ENCODE results near the gene GPR17. TPM values are rescaled to one million over a fixed set of nuclear protein-coding genes. Genes with fewer than 3 reads are reported as not detected.

The GPR17 gene
- polyA plus RNA-seq, 1 donor (not counting 4 experiments of a cell fraction or from before 2014, with no cell fraction given), result not detected

DNA sequence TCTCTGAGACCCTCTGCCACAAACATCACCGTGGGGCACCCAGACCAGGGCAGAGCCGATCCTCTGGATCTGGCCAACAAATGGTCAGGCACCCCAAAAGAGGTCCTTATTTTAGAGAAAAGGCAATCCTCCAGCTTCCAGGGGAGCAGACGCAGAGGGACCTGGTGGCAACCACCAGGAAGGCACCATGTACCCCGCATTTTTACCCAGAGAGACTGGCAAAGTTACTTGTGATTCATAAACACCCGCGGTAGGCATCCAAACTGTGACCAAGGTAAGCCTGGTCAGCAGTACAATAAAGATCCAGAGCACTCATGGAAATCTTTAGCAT lies 18.9 kb downstream of the GPR17 start:
- Histone ChIP-seq H3K36me3 (ENCODE audit: control insufficient read depth in 2 of 2, extremely low read depth in 1 of 2, insufficient read depth in 2 of 2, low read length in 2 of 2) (no peaks in the 10 kb centered on the region), H3K27ac (ENCODE audit: control insufficient read depth, insufficient read depth, low read length) (no peak overlapping the region), H3K4me2 (ENCODE audit: control insufficient read depth, extremely low read depth, insufficient read depth, low read depth, low read length) (no peak overlapping the region), H3K9ac (ENCODE audit: control insufficient read depth, extremely low read depth, insufficient read depth, low read length) (no peak overlapping the region), H4K20me1 (ENCODE audit: control insufficient read depth, extremely low read depth, insufficient read depth, low read length) (no peaks in the 10 kb centered on the region), H3K27me3 (ENCODE audit: control insufficient read depth, extremely low read depth, insufficient read depth, low read length) (peaks cover 38% of the 10 kb centered on the region), H3K79me2 (ENCODE audit: control insufficient read depth, insufficient read depth, low read length) (no peaks in the 10 kb centered on the region), H3K9me3 (ENCODE audit: control insufficient read depth, low read depth, low read length) (no peaks in the 10 kb centered on the region), H2AFZ (ENCODE audit: control insufficient read depth, low read length) (no peak overlapping the region), H3K9me1 (ENCODE audit: control insufficient read depth, extremely low read depth, insufficient read depth, low read length) (no peaks in the 10 kb centered on the region), H3K4me3 (ENCODE audit: control insufficient read depth in 2 of 3, extremely low read depth in 1 of 3, insufficient read depth in 2 of 3, low read depth in 1 of 3, low read length in 3 of 3) (no peak overlapping the region), H3K4me1 (ENCODE audit: control insufficient read depth, extremely low read depth, insufficient read depth, low read length) (peaks cover 3% of the 10 kb centered on the region)
- dilution Hi-C loops (cut with MboI; ENCODE audit: extremely low pct_ligation_motif_present, low sequenced_read_pairs), result no loop called here
- TF ChIP-seq, protein P1, sequence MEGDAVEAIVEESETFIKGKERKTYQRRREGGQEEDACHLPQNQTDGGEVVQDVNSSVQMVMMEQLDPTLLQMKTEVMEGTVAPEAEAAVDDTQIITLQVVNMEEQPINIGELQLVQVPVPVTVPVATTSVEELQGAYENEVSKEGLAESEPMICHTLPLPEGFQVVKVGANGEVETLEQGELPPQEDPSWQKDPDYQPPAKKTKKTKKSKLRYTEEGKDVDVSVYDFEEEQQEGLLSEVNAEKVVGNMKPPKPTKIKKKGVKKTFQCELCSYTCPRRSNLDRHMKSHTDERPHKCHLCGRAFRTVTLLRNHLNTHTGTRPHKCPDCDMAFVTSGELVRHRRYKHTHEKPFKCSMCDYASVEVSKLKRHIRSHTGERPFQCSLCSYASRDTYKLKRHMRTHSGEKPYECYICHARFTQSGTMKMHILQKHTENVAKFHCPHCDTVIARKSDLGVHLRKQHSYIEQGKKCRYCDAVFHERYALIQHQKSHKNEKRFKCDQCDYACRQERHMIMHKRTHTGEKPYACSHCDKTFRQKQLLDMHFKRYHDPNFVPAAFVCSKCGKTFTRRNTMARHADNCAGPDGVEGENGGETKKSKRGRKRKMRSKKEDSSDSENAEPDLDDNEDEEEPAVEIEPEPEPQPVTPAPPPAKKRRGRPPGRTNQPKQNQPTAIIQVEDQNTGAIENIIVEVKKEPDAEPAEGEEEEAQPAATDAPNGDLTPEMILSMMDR (optimal IDR thresholded peaks at IDR 0.05 in 1 of 3, IDR thresholded peaks at IDR 0.05 in 1 of 3, conservative IDR thresholded peaks at IDR 0.05 in 1 of 3; ENCODE audit: extremely low read depth in 1 of 3, insufficient read depth in 2 of 3, low read length in 3 of 3), result no peak
- no peak for TF ChIP-seq EZH2 (IDR thresholded peaks at IDR 0.05; ENCODE audit: low read length)
- DNase-seq (ENCODE audit: low read depth, low spot score) (no peak), FAIRE-seq (no peak)

DNA sequence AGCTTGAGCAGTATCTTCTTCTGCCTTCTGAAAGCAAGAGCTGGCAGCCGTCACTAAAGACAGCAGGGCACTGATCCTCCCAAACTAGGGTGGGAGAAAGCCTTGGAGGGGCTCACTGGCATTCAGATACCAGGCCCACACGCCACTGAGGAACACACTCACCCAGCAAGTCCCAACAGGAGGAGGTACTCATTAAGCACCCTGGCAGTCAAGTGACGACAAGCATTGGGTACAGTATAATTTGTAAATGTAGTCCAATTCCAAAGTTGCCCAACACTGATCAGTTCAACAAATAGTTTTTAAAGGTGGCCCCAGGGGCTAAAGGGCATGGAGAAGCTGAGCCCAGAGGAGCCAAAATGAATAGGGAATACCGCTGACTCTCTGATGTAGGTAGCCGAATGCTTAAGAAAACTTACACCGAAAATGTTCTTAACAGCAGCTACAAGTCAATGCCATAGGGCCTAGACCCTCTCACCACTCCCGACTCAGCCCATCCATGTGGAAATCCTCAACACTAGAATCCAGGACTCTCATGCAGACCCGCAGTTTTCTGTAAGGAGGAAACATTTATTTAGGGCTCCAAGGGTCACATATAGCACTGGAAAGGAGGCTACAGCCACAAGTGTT lies 19.4 kb downstream of the GPR17 start:
- Histone ChIP-seq H4K20me1 (ENCODE audit: control insufficient read depth, extremely low read depth, insufficient read depth, low read length) (no peaks in the 10 kb centered on the region), H3K27ac (ENCODE audit: control insufficient read depth, insufficient read depth, low read length) (no peak overlapping the region), H3K4me2 (ENCODE audit: control insufficient read depth, extremely low read depth, insufficient read depth, low read depth, low read length) (no peak overlapping the region), H3K4me1 (ENCODE audit: control insufficient read depth, extremely low read depth, insufficient read depth, low read length) (peaks cover 3% of the 10 kb centered on the region), H3K79me2 (ENCODE audit: control insufficient read depth, insufficient read depth, low read length) (no peaks in the 10 kb centered on the region), H3K9ac (ENCODE audit: control insufficient read depth, extremely low read depth, insufficient read depth, low read length) (no peak overlapping the region), H3K27me3 (ENCODE audit: control insufficient read depth, extremely low read depth, insufficient read depth, low read length) (peaks cover 38% of the 10 kb centered on the region), H3K4me3 (ENCODE audit: control insufficient read depth in 2 of 3, extremely low read depth in 1 of 3, insufficient read depth in 2 of 3, low read depth in 1 of 3, low read length in 3 of 3) (no peak overlapping the region), H3K36me3 (ENCODE audit: control insufficient read depth in 2 of 2, extremely low read depth in 1 of 2, insufficient read depth in 2 of 2, low read length in 2 of 2) (no peaks in the 10 kb centered on the region), H3K9me3 (ENCODE audit: control insufficient read depth, low read depth, low read length) (no peaks in the 10 kb centered on the region), H2AFZ (ENCODE audit: control insufficient read depth, low read length) (no peak overlapping the region), H3K9me1 (ENCODE audit: control insufficient read depth, extremely low read depth, insufficient read depth, low read length) (no peaks in the 10 kb centered on the region)
- no peak for TF ChIP-seq EZH2 (IDR thresholded peaks at IDR 0.05; ENCODE audit: low read length)
- TF ChIP-seq, protein P1 (optimal IDR thresholded peaks at IDR 0.05 in 1 of 3, IDR thresholded peaks at IDR 0.05 in 1 of 3, conservative IDR thresholded peaks at IDR 0.05 in 1 of 3; ENCODE audit: extremely low read depth in 1 of 3, insufficient read depth in 2 of 3, low read length in 3 of 3), result no peak
- FAIRE-seq, result no peak
- dilution Hi-C loops (cut with MboI; ENCODE audit: extremely low pct_ligation_motif_present, low sequenced_read_pairs), result no loop called here
- DNase-seq (ENCODE audit: low read depth, low spot score), result no peak

Data from keratinocyte (primary cell).